ENCODE measurements around the gene CCDC148.

DNA sequence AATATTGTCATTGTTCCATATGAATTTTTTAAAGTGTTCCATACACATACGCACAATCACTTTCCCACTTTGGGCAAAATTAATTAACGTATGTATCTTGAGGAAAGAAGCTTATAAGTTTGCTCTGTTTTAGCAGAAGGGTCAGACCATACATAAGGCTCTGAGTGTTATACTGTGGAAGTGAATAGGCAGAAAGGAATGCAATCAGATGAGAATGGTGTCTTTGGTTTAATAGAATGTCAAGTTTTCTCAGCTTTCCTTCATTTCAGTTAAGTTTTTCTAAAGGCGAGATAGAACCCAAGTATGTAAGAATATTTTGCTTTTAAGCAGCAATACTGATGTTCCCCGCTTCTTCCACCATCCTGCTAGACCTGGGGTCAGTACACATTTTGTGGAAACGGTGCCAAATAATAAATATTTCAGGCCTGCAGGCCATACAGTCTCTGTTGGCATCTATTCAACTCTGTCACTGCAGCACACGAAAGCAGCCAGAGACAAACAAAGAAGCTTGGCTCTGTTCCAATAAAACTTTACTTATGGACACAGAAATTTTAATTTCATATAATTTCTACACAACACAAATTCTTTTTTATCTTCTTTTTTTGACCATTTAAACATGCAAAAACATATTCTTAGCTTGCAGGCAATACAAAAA is 254.3 kb downstream of the CCDC148 start:
- TF ChIP-seq CTCF (IDR thresholded peaks at IDR 0.05) = no peak
- no peak for TF ChIP-seq POLR2A (IDR thresholded peaks at IDR 0.05)

Measured in Peyer's patch (tissue), 4 donors.